SIG-M5 (cell line): Measurements from ENCODE around the gene SLC22A5.
A peak's percentile ranks its signal among the peaks of the same experiment; 100 is the strongest.

Experiments
- DNase-seq: peaks from one replicate; lab custom pipeline; 2025; lab: John Stamatoyannopoulos, UW

The SLC22A5 gene

GRCh38 chr5:132368186-132368585 lies 1.3 kb upstream of the SLC22A5 start:
- no peak for DNase-seq

- DNase-seq: no peak
Measured at GRCh38 chr5:132369007-132369473, 470 bp upstream of the SLC22A5 start.

DNA sequence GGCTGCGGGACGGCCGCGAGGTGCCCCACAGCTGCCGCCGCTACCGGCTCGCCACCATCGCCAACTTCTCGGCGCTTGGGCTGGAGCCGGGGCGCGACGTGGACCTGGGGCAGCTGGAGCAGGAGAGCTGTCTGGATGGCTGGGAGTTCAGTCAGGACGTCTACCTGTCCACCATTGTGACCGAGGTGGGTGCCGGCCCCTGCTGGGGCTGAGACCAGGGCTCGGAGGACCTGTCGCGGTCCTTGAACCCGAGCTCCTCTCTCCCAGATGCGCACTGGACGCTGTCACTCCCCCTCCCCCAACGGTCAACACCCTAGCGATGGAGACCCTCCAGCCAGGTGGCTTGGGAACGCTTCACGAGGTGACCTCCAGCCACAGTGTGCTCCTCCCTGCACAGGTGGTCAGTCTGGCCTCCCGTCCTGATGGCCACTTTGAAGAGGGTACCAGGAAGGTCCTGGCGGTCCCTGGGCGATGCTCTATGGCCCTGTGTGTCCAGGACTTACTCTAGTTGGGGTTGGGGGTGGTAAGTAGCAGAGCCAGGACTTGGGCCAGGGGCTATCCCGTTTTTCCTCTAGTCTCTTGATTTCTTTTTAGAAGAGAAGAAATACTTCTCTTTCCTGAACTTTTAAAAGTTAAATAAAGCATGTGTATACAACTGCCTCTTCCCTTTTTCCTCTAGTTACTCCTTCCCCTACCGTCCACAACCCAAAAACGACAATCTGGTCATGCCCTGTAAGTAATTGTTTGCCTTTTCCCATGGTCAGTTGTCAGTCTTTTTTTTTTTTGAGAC lies 866 bp downstream of the SLC22A5 start:
- DNase-seq: no peak

- no peak for DNase-seq
Measured at GRCh38 chr5:132370971-132371602, 1.6 kb downstream of the SLC22A5 start.

- DNase-seq: no peak
Measured at GRCh38 chr5:132371603-132371994, 2.1 kb downstream of the SLC22A5 start.

DNA sequence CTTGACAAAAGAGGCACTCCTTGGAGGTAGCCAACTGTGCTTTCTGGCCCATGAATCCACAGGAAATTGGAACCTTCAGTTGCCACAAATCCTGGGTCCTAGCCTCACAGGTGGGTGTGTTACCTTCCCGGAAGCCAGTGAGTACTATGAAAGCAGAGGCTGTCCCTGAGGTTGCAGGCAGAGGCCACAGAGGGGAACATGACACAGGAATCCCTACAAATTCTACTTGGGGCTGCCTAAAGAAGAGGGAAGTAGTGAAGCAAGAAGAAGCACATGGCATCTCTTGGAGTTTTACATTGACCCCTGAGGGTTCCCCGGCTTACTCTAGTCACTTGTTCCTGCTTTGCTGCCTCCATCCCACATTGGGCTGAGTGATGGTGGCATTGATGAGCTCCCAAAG lies 2.6 kb downstream of the SLC22A5 start:
- DNase-seq: no peak

DNA sequence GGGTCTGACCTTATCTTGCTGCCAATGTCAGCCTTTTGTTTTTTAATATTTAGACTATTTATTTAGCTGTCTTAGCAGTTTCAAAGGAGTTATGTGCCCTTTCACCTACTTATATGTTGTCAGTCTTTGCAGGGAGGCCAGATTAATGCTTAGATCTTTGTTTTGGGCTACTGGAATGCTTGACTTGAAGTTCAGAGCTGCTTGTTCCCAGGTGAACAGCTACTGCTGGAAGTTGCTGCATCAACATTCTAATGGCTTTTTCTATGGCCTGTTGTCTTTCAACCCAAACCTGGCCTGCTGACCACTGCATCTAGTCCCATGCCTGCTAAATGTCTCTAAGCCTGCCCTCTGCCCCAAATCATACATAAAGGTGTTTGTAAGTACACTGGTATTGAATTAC lies 3.0 kb downstream of the SLC22A5 start:
- no peak for DNase-seq

GRCh38 chr5:132375957-132376356 lies 6.4 kb downstream of the SLC22A5 start:
- DNase-seq: no peak

- no peak for DNase-seq
Measured at GRCh38 chr5:132376694-132377641, 7.5 kb downstream of the SLC22A5 start.

- no peak for DNase-seq
Measured at GRCh38 chr5:132377738-132378137, 8.2 kb downstream of the SLC22A5 start.

- DNase-seq: no peak
Measured at GRCh38 chr5:132378580-132378979, 9.1 kb downstream of the SLC22A5 start.

DNA sequence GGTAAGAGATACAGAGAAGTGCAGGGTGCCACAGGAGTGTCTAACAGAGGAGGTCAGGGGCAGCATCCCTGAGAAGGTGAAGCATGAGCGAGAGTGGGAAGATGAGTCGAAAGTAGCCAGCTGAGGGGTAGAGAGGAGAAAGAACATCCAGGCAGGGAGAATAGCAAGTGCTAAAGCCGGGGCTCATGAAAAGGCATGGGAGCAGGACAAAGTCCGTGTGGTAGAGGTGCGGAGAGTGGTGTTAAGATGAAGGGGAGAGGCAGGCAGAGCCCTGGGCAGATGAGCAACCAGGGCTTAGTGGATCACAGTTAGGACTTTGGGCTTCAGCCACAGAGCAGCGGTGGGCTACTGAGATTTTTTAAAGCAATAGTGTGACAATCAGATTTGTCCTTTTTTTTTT lies 10.5 kb downstream of the SLC22A5 start:
- DNase-seq: no peak

DNA sequence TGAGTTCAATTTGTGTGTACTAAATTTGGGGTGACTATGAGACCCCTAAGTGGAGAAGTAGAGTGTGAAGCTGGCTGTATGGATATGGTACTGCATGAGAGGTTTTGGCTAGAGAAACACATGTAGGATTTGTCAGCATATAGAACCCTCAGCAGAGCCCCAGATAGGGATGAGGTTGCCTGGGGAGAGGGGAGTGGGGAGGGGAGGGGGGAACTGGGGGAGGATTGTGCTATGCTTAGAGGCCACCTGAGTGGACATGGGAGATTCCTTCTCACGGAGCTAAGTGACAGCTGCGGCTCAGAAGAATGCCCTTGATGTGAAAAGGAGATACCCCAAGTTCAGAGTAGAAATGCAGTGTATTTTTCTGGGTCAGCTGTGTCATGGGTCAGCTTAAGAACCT lies 11.2 kb downstream of the SLC22A5 start:
- DNase-seq: no peak

- DNase-seq: no peak
Measured at GRCh38 chr5:132381614-132382013, 12.1 kb downstream of the SLC22A5 start.

GRCh38 chr5:132383261-132383660 lies 13.8 kb downstream of the SLC22A5 start:
- DNase-seq: no peak

DNA sequence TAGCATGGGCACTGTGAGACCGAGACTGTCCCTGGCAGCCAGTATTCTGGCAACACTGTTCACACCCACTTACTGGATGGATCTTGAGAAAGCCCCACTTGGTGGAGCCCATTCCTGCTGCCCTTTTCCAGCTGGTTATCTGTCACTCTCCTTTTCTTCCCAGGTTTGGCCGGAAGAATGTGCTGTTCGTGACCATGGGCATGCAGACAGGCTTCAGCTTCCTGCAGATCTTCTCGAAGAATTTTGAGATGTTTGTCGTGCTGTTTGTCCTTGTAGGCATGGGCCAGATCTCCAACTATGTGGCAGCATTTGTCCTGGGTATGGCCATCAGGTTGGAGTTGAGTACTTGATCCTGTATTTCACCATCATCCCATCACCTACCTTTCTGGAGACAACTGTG lies 14.5 kb downstream of the SLC22A5 start:
- DNase-seq: no peak

DNA sequence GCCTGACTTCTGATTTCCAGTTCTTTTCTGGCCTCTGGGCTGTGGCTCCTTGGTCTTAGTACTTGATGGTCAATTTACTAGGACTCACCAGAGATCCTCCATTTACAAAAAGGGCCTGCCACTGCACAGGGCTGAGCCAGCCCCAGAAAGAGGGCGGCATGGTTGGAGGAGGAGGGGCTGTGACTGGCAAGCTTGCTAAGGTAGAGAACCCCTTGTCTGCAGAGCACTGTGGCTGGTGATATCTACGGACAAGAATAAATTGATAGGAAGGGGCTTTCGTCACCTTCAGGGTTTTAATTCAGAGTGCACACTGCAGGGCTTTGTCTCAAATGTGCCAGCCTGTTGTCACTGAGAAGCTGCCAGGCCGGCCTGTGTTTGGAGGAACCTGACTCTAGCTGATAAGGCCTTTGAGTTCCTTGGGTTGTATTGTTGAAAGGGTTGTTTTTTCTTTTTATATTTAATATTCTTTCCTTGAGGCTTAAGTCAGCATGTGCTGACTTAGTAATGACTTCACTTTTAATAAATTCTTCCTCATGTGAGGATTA lies 15.1 kb downstream of the SLC22A5 start:
- DNase-seq: no peak

- DNase-seq: no peak
Measured at GRCh38 chr5:132385326-132386105, 16.0 kb downstream of the SLC22A5 start.

- peak; percentile 31 for DNase-seq
Measured at GRCh38 chr5:132386644-132387286, 17.3 kb downstream of the SLC22A5 start.

DNA sequence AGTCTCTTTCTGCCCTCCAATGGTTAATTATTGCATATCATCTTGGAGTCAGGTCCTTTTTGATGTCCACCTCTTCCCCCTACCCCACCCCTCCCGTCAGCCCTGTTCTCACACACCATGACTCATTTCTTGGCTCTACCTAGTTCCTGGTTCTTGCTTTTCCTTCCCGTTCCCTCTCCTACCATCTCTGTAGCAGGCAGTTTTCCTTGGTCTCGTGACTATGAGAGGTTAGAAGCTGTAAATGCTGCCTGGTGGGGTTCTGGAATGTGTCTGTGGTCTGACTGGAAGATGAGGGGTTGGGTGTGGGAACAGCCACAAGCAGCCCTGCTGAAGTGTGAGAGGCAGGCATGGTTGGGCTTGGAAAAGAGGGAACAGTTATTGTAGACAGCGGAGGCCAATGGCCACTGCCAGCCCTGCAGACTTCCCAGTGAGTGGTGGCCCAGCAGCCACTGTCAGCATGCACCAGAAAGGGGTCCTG lies 18.2 kb downstream of the SLC22A5 start:
- DNase-seq: no peak
